GM18909 (cell line): Measurements from ENCODE around the gene DHRS2.
"Not testable (repeated sequence)": the region's sequence is repeated elsewhere in the genome, so short reads cannot be mapped to it uniquely, and the experiment has no call there.

Source experiments
- ATAC-seq: cut with Tn5 transposase; IDR thresholded peaks from one replicate; pipeline ENCODE4 v1.9.1; 2021; ENCODE audit warnings: mild to moderate bottlenecking; ENCODE audit not compliant: unreplicated experiment, poor library complexity

Gene DHRS2

GRCh38 chr14:23675337-23675736 is 39.2 kb downstream of the DHRS2 start:
- ATAC-seq, result no peak

- ATAC-seq, result no peak
Measured at GRCh38 chr14:23675906-23676305, 39.7 kb downstream of the DHRS2 start.

GRCh38 chr14:23681337-23681736 is 45.2 kb downstream of the DHRS2 start:
- no peak for ATAC-seq

- ATAC-seq, result not testable (repeated sequence)
Measured at GRCh38 chr14:23689709-23690514, 53.7 kb downstream of the DHRS2 start.

- ATAC-seq, result no peak
Measured at GRCh38 chr14:23692416-23692815, 56.3 kb downstream of the DHRS2 start.

GRCh38 chr14:23693252-23693775 is 57.1 kb downstream of the DHRS2 start:
- ATAC-seq, result no peak

- no peak for ATAC-seq
Measured at GRCh38 chr14:23694085-23694948, 58.2 kb downstream of the DHRS2 start.
